MCF 10A (cell line): Measurements from ENCODE around the gene RPS4Y1. TPM values are rescaled to one million over a fixed set of nuclear protein-coding genes. Genes with fewer than 3 reads are reported as not detected.

Experiments used
- BruUV-seq: library from RNA; stranded (reverse); fragments of 400-500 nt; replicated peaks from 2 replicates; lab custom pipeline; 2021; lab: Mats Ljungman, UMichigan
- CTCF ChIA-PET: fragments of 300-600 bp; sonication (Branson Sonifier 250); formaldehyde crosslinking; extraction: SDS; loops from one replicate; lab custom pipeline; 2021; ENCODE audit warnings: antibody characterized with exemption, inconsistent platforms; lab: Yijun Ruan, JAX
- POLR2A ChIA-PET: fragments of 300-600, 350-650 bp; sonication (Branson Sonifier 250); formaldehyde crosslinking; extraction: SDS; loops from one replicate; lab custom pipeline; 2020; ENCODE audit warnings: antibody characterized with exemption, inconsistent platforms; lab: Yijun Ruan, JAX
- DNase-seq: peaks from one replicate; pipeline ENCODE4 v3.0.0-alpha.2; 2018; ENCODE audit not compliant: unreplicated experiment
- H3K27ac Mint-ChIP-seq: one replicate; pipeline ENCODE4 v1.8.0; 2022; ENCODE audit warnings: mild to moderate bottlenecking, low read depth, mixed read lengths; ENCODE audit not compliant: unreplicated experiment
- H3K27me3 Mint-ChIP-seq: one replicate; pipeline ENCODE4 v1.8.0; 2022; ENCODE audit warnings: mixed read lengths; ENCODE audit not compliant: insufficient read depth, unreplicated experiment
- H3K36me3 Mint-ChIP-seq: one replicate; pipeline ENCODE4 v1.8.0; 2022; ENCODE audit warnings: mild to moderate bottlenecking, moderate library complexity, mixed read lengths; ENCODE audit not compliant: insufficient read depth, unreplicated experiment
- H3K4me1 Mint-ChIP-seq: one replicate; pipeline ENCODE4 v1.8.0; 2022; ENCODE audit warnings: mixed read lengths; ENCODE audit not compliant: insufficient read depth, unreplicated experiment
- H3K4me3 Mint-ChIP-seq: one replicate; pipeline ENCODE4 v1.8.0; 2022; ENCODE audit warnings: mild to moderate bottlenecking, moderate library complexity, mixed read lengths; ENCODE audit not compliant: unreplicated experiment
- H3K9me3 Mint-ChIP-seq: one replicate; pipeline ENCODE4 v1.8.0; 2022; ENCODE audit warnings: mixed read lengths; ENCODE audit not compliant: unreplicated experiment
- CTCF ChIP-seq: fragments of 200-600 bp; IDR thresholded peaks from one replicate; pipeline ENCODE4 v1.8.0; 2022; ENCODE audit warnings: antibody characterized with exemption, mild to moderate bottlenecking; ENCODE audit not compliant: unreplicated experiment
- intact Hi-C: fragments of 100-400 bp; cut with micrococcal nuclease; formaldehyde crosslinking; loops from 2 replicates; pipeline ENCODE4 v1.14.1; 2022
- total RNA-seq: library from RNA; stranded (reverse); gene quantifications from 2 replicates; pipeline ENCODE4 v1.2.3, GENCODE V29; 2022

The RPS4Y1 gene
- total RNA-seq, 1 experiment from 2014 or later: not detected

- DNase-seq: no peak
- ChIA-PET POLR2A (no interaction called here), CTCF (no interaction called here)
- Mint-ChIP-seq H3K4me3 (no peak overlapping the region), H3K9me3 (no peaks in the 10 kb centered on the region), H3K36me3 (no peaks in the 10 kb centered on the region), H3K27ac (no peak overlapping the region), H3K27me3 (no peaks in the 10 kb centered on the region), H3K4me1 (no peaks in the 10 kb centered on the region)
- intact Hi-C loops: no loop called here
- TF ChIP-seq CTCF: no peak
- no TSS peak for BruUV-seq
Measured at GRCh38 chrY:2874211-2874610, 32.8 kb downstream of the RPS4Y1 start.

- Mint-ChIP-seq H3K27me3 (no peaks in the 10 kb centered on the region), H3K9me3 (no peaks in the 10 kb centered on the region), H3K4me1 (no peaks in the 10 kb centered on the region), H3K4me3 (no peak overlapping the region), H3K27ac (no peak overlapping the region), H3K36me3 (no peaks in the 10 kb centered on the region)
- BruUV-seq: no TSS peak
- no peak for DNase-seq
- ChIA-PET POLR2A (no interaction called here), CTCF (no interaction called here)
- intact Hi-C loops: no loop called here
- TF ChIP-seq CTCF: no peak
Measured at GRCh38 chrY:2883561-2883960, 42.2 kb downstream of the RPS4Y1 start.

DNA sequence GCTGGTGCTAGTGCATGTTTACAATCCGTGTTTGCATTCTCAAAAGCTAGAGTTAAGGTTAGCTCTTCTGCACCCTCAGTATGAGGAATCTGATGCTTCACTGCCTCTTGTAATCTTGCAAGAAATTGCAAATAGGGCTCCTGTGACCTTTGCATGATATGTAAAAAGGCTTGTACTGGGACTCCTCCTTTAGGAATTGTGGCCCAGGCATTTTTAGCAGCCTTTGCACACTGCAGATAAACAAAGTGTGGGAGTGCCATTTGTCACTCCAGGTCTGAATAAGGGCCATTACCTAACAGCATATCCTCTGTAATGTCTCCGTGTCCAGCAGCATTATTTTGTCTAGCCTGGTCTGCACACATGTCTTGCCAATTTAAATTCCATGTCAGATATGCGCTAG is 44.5 kb downstream of the RPS4Y1 start:
- Mint-ChIP-seq H3K36me3 (no peaks in the 10 kb centered on the region), H3K4me1 (no peaks in the 10 kb centered on the region), H3K9me3 (no peaks in the 10 kb centered on the region), H3K27ac (no peak overlapping the region), H3K27me3 (no peaks in the 10 kb centered on the region), H3K4me3 (no peak overlapping the region)
- POLR2A ChIA-PET: no interaction called here
- DNase-seq: no peak
- CTCF ChIA-PET: no interaction called here
- no TSS peak for BruUV-seq
- intact Hi-C loops: no loop called here
- no peak for TF ChIP-seq CTCF

DNA sequence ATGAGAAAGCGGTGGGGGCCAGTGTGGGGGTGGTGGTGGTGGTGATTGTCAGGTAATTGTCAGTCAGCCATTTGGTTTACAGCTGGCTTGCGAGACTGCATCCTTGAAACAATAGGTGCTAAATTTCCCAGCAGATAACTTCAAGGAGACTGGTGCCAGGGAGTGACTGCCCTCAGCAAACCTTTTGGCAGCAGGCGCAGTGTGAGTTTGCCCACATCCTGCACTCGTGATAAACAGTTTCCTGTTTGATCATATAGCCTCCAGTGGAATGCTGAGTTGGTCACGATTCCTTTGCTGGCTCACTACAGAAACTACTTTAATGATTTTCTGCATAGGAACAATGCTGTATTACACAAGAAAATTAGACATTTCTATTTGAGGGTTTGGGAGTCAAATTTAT is 46.0 kb downstream of the RPS4Y1 start:
- H3K4me3 Mint-ChIP-seq: no peak overlapping the region
- no peak overlapping the region for H3K27ac Mint-ChIP-seq
- H3K36me3 Mint-ChIP-seq: no peaks in the 10 kb centered on the region

More for the DNA sequence above, 46.0 kb downstream of the RPS4Y1 start:
- Mint-ChIP-seq H3K4me1 (no peaks in the 10 kb centered on the region), H3K27me3 (no peaks in the 10 kb centered on the region), H3K9me3 (no peaks in the 10 kb centered on the region)
- POLR2A ChIA-PET: no interaction called here
- no peak for DNase-seq
- no TSS peak for BruUV-seq
- TF ChIP-seq CTCF: no peak
- intact Hi-C loops: no loop called here
- CTCF ChIA-PET: no interaction called here
